MG63 (cell line): Measurements from ENCODE around the gene DCDC2B. TPM values are rescaled to one million over a fixed set of nuclear protein-coding genes. Genes with fewer than 3 reads are reported as not detected.

ENCODE experiments used
- DNase-seq: peaks from one replicate; pipeline ENCODE4 v3.0.0-alpha.2; 2020
- H3K27me3 ChIP-seq: fragments of 250-450 bp; sonication (Bioruptor Pico); 2 replicates; pipeline ENCODE4 v1.5.1; 2020; ENCODE audit warnings: mild to moderate bottlenecking, moderate library complexity
- H3K36me3 ChIP-seq: fragments of 250-450 bp; sonication (Bioruptor Pico); 2 replicates; pipeline ENCODE4 v1.5.1; 2020; ENCODE audit warnings: mild to moderate bottlenecking, moderate library complexity
- H3K4me3 ChIP-seq: fragments of 250-450 bp; sonication (Bioruptor Pico); 2 replicates; pipeline ENCODE4 v1.5.1; 2020; ENCODE audit warnings: mild to moderate bottlenecking, moderate library complexity
- H3K9me3 ChIP-seq: fragments of 250-450 bp; sonication (Bioruptor Pico); 2 replicates; pipeline ENCODE4 v1.5.1; 2020; ENCODE audit warnings: mild to moderate bottlenecking, moderate library complexity
- total RNA-seq: library from RNA; depleted of rRNA; stranded (reverse); fragments of >200 nt; shearing (Covaris generic); gene quantifications from 2 replicates; pipeline ENCODE4 v1.2.3, GENCODE V29; 2014; ENCODE audit warnings: low replicate concordance

DCDC2B gene
- total RNA-seq, 1 experiment from 2014 or later = not detected

DNA sequence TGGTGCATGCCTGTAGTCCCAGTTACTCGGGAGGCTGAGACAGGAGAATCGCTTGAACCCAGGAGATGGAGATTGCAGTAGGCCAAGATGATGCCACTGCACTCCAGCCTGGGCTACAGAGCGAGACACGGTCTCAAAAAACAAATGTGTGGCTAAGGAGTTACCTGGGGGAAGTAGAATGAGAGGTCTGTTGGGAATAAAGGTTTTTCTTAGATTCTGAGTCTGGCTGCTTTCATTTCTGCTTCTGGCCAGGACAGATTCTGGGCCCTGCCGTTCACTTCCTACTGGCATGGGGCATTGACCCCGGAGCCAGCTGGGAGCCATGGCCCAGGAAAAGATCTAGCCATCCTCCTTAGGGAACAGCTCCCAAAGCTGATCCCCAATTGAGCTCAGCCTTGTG, 420 bp upstream of the DCDC2B start:
- Histone ChIP-seq H3K27me3 (no peaks in the 10 kb centered on the region), H3K4me3 (no peak overlapping the region), H3K36me3 (no peaks in the 10 kb centered on the region), H3K9me3 (no peaks in the 10 kb centered on the region)
- DNase-seq = no peak

DNA sequence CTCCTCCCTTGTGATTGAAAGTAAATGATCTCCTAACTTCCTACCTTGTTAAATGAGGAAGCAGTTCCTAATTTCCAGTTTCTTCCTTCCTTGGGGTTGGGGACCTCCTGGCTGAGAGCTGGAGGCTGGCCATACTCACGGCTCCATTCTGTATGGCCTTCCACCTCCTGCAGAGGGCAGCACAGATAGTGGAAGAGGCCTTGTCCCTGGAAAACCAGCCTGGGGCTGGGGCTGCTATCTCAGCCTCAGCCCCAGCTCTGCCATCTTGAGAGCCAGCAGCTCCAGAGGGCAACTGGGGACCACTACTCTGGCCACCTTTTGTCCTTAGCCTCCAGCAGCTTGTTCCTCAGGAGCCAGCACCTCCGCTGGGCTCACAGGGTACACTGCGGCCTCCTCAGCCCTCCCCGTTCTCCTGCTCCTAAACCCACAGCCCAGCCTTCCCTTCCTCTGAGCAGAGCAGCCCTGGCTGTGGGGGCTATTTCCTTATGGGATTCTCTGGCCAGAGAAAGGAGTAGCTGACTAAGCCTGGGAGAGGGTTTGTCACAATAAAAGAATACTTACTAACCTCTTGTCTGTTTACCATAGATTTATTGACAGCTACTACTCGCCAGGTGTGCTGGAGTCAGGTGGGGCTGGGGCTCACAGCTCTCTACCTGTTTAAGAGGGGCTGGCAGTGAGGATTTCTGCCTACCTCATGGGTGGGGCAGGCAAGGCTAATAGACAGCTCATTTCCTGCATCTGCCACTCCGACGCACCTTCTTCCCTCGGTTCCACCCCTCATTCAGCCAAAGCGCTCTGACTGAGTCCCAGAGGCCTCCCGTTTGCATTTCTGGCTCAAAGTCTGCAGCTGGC, 7.0 kb downstream of the DCDC2B start:
- Histone ChIP-seq H3K4me3 (no peak overlapping the region), H3K36me3 (peaks cover 24% of the 10 kb centered on the region), H3K9me3 (no peaks in the 10 kb centered on the region), H3K27me3 (no peaks in the 10 kb centered on the region)
- DNase-seq = peak; percentile 56

DNA sequence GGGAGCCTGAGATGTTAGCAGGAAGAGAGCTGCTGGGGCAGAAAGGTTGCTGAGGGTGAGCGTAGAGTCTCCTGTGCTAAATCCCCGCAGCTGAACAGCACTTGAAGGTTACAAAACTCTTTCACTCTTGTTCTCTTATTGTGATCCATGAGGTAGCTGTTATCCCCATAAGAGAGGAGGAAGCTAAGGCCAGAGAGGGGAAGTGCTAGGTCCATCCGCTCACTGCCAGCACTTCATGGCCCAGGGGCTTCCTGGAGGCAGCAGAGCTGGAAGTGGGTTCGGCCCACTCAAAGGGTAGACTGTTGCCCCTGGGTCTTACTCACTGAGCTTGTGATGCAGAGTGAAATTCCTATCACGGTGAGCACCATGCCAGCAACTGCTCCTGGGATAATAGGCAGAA, 7.7 kb downstream of the DCDC2B start:
- Histone ChIP-seq H3K9me3 (no peaks in the 10 kb centered on the region), H3K27me3 (no peaks in the 10 kb centered on the region), H3K4me3 (no peak overlapping the region), H3K36me3 (peaks cover 24% of the 10 kb centered on the region)
- DNase-seq = no peak

GRCh38 chr1:32219022-32219421, 10.1 kb downstream of the DCDC2B start:
- no peak overlapping the region for H3K4me3 ChIP-seq
- H3K27me3 ChIP-seq = no peaks in the 10 kb centered on the region
- no peaks in the 10 kb centered on the region for H3K9me3 ChIP-seq
- H3K36me3 ChIP-seq = peaks cover 41% of the 10 kb centered on the region
- no peak for DNase-seq

DNA sequence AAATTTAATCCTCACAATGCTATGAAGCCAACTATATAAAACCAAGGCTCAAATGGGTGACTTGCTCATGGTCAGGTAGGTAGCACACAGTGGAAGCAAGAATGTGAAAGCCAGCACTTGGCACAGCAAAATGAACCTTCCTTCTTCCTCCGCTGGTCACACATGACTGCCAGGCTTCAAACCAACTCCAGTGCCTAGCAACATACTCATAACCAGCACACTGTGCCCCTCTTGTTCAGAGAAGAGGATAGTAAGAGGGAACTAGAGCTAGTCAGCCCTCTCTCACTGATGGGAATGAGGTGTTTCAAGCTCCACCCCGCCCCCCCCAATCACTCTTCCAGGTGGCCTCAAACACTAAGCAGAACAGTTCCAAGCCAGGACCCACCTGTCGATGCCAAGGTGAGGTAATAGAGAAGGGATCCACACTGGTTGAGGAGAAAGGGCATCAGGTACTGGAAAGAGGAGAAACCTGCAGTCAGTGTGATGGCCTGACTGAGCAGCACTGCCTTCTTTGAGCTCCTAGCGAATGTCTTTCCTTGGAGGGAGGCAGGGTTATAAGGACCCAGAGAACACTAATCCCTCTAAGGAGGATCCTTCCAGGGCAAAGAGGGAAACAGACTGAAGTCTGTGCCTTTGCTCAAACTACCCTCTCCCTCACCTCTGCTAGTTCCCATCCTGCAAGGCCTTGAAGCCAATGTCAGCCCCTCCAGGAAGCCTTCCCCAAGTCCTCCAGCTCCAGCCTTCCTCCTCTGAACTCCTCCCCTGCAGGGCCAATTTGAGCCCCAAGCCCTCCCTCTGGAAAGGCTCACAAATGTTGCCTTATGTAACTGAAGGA, 12.1 kb downstream of the DCDC2B start:
- peak overlapping the region; percentile 98 for H3K4me3 ChIP-seq
- no peaks in the 10 kb centered on the region for H3K27me3 ChIP-seq
- no peak for DNase-seq
- peaks cover 54% of the 10 kb centered on the region for H3K36me3 ChIP-seq
- no peaks in the 10 kb centered on the region for H3K9me3 ChIP-seq

DNA sequence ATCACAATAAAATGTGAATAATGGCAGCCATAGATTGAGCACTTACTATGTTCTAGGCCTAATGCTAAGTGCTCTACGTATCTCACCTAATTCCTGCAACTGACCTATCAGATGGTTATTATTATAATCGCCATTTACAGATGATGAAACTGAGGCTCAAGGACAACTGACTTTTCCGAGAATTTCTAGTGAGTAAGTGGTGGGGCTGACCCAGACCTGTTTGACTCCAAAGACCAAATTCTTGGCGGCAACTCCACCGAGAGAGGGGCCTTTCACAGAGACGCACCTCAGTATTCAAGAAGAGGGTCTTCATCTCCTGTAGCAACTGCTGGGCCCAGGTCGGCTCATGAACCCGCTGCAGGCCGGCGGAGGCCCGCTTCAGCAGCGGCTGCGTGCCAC, 12.7 kb downstream of the DCDC2B start:
- Histone ChIP-seq H3K27me3 (no peaks in the 10 kb centered on the region), H3K4me3 (peak overlapping the region; percentile 98), H3K9me3 (no peaks in the 10 kb centered on the region), H3K36me3 (peaks cover 58% of the 10 kb centered on the region)
- DNase-seq = no peak

GRCh38 chr1:32221980-32222755, 13.3 kb downstream of the DCDC2B start, which contains the start of the genes EIF3I and TMEM234:
Gene EIF3I, plus strand, starts transcription at chr1:32222407. Its CDS starts 35 bp downstream, at chr1:32222442.
Gene TMEM234, minus strand, starts transcription at chr1:32222353. Its CDS starts 31 bp downstream, at chr1:32222322.
- no peaks in the 10 kb centered on the region for H3K27me3 ChIP-seq
- DNase-seq = peak; percentile 91
- H3K4me3 ChIP-seq = peak within 1 kb of the TSS; percentile 98
- H3K9me3 ChIP-seq = no peaks in the 10 kb centered on the region
- H3K36me3 ChIP-seq = peaks cover 57% of the 10 kb centered on the region

- Histone ChIP-seq H3K9me3 (no peaks in the 10 kb centered on the region), H3K27me3 (no peaks in the 10 kb centered on the region), H3K4me3 (peak overlapping the region; percentile 98), H3K36me3 (peaks cover 65% of the 10 kb centered on the region)
- no peak for DNase-seq
Measured at GRCh38 chr1:32223683-32224082, 14.8 kb downstream of the DCDC2B start.

DNA sequence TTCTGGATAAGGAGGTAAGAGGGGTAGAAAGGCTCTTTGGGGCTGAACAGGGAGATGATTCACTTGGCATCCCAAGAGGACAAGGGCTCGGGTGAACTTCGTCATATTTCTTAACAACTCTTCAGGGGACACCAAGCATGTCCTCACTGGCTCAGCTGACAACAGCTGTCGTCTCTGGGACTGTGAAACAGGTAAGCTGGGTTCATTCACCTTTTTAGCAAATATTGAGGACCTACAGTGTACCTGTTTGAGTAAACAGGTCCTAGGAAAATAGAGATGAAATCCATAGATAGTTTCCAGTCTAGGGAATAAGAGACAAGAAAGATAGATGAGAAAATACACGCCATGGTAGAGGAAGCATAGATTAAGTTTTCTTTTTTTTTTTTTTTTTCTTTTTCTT, 15.4 kb downstream of the DCDC2B start:
- no peak for DNase-seq
- Histone ChIP-seq H3K27me3 (no peaks in the 10 kb centered on the region), H3K36me3 (peaks cover 68% of the 10 kb centered on the region), H3K4me3 (no peak overlapping the region), H3K9me3 (no peaks in the 10 kb centered on the region)

- peaks cover 69% of the 10 kb centered on the region for H3K36me3 ChIP-seq
- no peaks in the 10 kb centered on the region for H3K9me3 ChIP-seq
- no peak for DNase-seq
- no peaks in the 10 kb centered on the region for H3K27me3 ChIP-seq
- no peak overlapping the region for H3K4me3 ChIP-seq
Measured at GRCh38 chr1:32228771-32229170, 19.9 kb downstream of the DCDC2B start.

- Histone ChIP-seq H3K9me3 (no peaks in the 10 kb centered on the region), H3K27me3 (no peaks in the 10 kb centered on the region), H3K36me3 (peaks cover 51% of the 10 kb centered on the region), H3K4me3 (no peak overlapping the region)
- no peak for DNase-seq
Measured at GRCh38 chr1:32231843-32232432, 23.0 kb downstream of the DCDC2B start.

DNA sequence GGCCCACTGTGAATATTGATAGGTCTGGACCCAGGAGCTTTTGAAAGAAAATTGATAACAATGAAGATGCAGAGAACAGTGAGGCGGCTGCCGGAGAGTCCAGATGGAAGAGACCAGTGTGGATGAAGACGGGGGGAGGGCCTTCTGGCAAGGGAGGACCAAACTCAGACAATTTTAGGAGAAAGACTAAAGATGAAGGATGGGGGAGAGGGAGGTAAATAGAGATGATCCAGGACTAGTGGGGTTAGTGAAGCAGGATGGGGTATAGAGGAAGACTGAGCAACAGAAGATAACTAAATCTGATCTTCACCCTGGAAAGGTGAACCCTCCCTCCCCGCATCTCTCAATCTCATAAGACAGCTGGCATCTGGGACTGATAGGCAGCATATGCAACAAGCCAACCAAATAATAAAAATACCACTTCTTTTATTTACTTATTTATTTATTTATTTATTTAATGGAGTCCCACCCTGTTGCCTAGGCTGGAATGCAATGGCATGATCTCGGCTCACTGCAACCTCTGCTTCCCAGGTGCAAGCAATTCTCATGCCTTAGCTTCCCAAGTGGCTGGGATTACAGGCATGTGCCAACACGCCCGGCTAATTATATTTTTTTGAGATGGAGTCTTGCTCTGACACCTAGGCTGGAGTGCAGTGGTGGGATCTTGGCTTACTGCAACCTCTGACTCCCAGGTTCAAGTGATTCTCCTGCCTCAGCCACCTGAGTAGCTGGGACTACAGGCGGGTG, 23.8 kb downstream of the DCDC2B start:
- no peak overlapping the region for H3K4me3 ChIP-seq
- no peak for DNase-seq
- H3K36me3 ChIP-seq = peaks cover 48% of the 10 kb centered on the region
- H3K9me3 ChIP-seq = no peaks in the 10 kb centered on the region
- no peaks in the 10 kb centered on the region for H3K27me3 ChIP-seq

DNA sequence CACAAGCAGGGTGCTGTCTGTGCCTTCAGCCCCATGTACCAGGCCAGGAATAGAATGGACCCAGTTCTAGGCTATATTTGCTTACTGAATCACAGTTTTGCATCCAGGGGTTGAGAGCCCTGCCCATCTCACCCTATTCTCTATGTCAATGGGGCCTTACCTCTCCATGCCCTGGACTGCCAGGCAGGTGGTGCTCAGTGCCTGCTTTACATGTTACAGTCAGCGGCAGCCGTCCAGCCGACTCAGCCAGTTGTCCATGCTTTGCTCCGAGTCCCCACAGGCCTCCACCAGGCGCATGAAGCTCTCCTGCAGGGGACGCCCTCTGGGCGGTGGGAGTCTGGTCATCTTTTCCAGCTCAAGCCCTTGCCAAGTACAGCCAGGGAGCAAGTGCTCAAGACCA, 25.9 kb downstream of the DCDC2B start:
- H3K27me3 ChIP-seq = no peaks in the 10 kb centered on the region
- H3K9me3 ChIP-seq = no peaks in the 10 kb centered on the region
- no peak overlapping the region for H3K4me3 ChIP-seq
- DNase-seq = no peak
- H3K36me3 ChIP-seq = peaks cover 30% of the 10 kb centered on the region

DNA sequence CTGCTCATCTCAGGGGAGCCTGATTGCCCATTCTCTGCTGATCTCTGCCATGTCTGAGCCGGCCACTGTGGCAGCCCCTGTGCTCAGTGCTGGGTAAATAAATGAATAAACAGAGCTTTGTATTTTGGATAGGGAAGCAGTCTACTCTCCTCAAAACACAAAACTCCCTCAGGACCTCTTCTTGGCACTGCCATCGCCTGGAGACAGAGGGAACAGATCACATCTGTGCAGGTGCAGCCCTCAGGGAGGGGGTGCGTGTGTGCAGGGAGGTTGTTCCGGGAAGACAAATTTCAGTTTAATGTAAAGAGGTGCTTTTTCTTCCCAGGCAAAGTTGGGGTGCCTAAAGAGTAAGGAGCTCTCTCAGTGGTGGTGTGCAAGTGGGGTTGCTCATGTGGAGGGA, 30.4 kb downstream of the DCDC2B start:
- peaks cover 8% of the 10 kb centered on the region; the same call in 1 of the 2 replicates for H3K36me3 ChIP-seq
- H3K4me3 ChIP-seq = no peak overlapping the region
- no peak for DNase-seq
- H3K27me3 ChIP-seq = no peaks in the 10 kb centered on the region
- no peaks in the 10 kb centered on the region for H3K9me3 ChIP-seq

GRCh38 chr1:32239790-32240139, 30.9 kb downstream of the DCDC2B start:
- no peaks in the 10 kb centered on the region for H3K9me3 ChIP-seq
- no peak overlapping the region for H3K4me3 ChIP-seq
- no peak for DNase-seq
- H3K27me3 ChIP-seq = no peaks in the 10 kb centered on the region
- peaks cover 8% of the 10 kb centered on the region; the same call in 1 of the 2 replicates for H3K36me3 ChIP-seq
